ENCODE measurements around the gene CAPRIN1.

The CAPRIN1 gene

DNA sequence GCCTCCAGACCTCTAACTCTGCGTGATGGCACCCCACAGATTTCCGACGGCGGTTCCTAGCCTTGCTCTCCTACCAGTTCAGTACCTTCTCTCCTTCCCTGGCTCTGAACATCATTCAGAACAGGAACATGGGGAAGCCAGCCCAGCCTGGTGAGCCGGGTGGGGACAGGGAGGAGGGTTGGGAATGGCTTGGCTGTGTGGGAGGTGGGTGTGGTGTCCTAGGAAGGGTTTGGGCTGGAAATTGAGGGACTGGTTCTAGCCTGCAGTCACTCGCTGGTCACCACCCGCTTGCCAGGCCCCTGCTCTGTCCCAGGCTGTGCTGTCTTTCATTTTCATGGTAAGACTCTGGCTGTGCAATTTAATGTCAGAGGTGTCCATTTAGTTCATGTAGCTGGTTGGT is 87.8 kb downstream of the CAPRIN1 start:
- DNase-seq, result no peak

- no peak for DNase-seq
Observed at GRCh38 chr11:34140149-34140548, 88.6 kb downstream of the CAPRIN1 start.

DNA sequence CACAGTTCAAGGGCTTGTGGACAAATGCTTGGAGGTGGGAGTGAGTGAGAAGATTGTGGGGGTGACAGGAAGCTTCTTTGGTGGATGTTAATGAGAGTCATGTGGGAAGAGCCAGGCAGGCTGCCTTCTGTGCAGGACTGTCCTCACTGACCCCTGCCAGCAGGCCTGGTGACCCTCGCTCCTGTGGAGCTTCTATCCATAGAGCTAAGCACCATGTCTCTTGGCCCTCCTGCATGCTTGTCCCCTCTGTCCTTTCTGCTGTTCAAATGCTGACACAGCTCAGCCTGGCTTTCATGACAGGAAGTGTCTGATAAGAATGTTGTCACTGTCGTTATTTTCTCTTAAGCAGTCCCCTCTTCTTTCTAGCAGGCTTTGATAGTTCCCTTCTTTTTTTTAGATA is 91.5 kb downstream of the CAPRIN1 start:
- DNase-seq, result no peak

- DNase-seq, result no peak
Observed at GRCh38 chr11:34145073-34145472, 93.5 kb downstream of the CAPRIN1 start.

DNA sequence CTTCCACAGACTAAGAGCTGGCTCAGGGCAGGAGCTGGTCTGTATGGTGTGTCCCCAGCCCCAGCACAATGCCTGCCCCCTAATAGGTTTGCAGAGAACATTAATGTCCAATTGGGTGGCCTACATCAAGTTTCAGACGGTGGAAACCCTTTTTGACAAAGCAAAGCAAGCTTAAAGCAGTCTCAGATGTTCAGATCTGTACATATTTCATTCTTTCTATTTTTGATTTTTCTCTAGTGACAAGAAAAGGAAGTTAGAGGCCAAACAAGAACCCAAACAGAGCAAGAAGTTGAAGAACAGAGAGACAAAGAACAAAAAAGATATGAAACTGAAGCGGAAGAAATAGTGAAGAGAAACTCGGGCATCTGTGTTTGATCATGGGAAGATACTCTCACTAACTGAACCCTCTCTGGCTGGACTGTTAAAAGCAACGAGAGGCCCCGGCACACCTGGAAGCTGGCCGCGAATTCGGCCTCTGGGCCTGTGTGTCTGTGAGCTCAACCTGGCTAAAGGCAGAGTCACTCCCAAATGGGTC is 94.4 kb downstream of the CAPRIN1 start:
- DNase-seq, result no peak

- no peak for DNase-seq
Observed at GRCh38 chr11:34146411-34146810, 94.9 kb downstream of the CAPRIN1 start.

GRCh38 chr11:34146866-34147265 is 95.3 kb downstream of the CAPRIN1 start:
- DNase-seq, result no peak

GRCh38 chr11:34147581-34147980 is 96.0 kb downstream of the CAPRIN1 start:
- no peak for DNase-seq

- no peak for DNase-seq
Observed at GRCh38 chr11:34148504-34149165, 97.1 kb downstream of the CAPRIN1 start.

- no peak for DNase-seq
Observed at GRCh38 chr11:34149274-34149673, 97.7 kb downstream of the CAPRIN1 start.

GRCh38 chr11:34149786-34150185 is 98.3 kb downstream of the CAPRIN1 start:
- no peak for DNase-seq

- no peak for DNase-seq
Observed at GRCh38 chr11:34150494-34151151, 99.1 kb downstream of the CAPRIN1 start.

Data from nucleus accumbens (tissue), 56 donors.